NCI-H2196 treated with DMSO at 0.1 percent for 48 hours (cell line): Measurements from ENCODE around the gene TAAR6.
"Not testable (repeated sequence)": the region's sequence is repeated elsewhere in the genome, so short reads cannot be mapped to it uniquely, and the experiment has no call there.

Experiments used
- DNase-seq: peaks from one replicate; lab custom pipeline; 2025; ENCODE audit not compliant: unreplicated experiment; lab: John Stamatoyannopoulos, UW

TAAR6 gene

GRCh38 chr6:132570221-132570777, at the start of gene TAAR6:
TSS of gene TAAR6 (plus strand) at chr6:132570322. CDS start at chr6:132570322, 0 bp downstream.
- DNase-seq: no peak

- no peak for DNase-seq
These were observed 49.2 kb upstream of the TAAR6 start for GRCh38 chr6:132520953-132521352.

- DNase-seq: no peak
These were observed 45.5 kb upstream of the TAAR6 start for GRCh38 chr6:132524646-132525045.

DNA sequence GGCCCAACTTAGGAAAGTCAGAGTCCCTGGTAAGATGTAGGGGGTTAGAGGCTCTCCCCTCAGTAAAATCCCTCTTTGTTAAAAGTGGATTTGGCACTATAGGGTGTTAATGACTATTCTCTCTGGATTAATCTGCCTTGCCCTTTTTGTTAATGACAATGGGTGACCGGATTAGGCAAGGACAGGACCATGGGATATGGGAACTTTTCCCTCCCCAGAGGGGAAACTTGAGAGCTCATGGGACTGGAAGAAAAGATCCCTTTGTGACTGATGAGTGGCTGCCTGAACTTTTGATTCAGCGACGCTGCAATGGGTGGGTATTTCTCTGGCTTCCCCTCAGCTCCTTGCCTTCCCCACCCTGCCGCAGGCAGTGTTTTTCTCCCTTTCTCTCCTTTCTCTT, 44.3 kb upstream of the TAAR6 start:
- DNase-seq: no peak

GRCh38 chr6:132526461-132526860, 43.7 kb upstream of the TAAR6 start:
- DNase-seq: no peak

- DNase-seq: no peak
These were observed 42.3 kb upstream of the TAAR6 start for GRCh38 chr6:132527791-132528190.

DNA sequence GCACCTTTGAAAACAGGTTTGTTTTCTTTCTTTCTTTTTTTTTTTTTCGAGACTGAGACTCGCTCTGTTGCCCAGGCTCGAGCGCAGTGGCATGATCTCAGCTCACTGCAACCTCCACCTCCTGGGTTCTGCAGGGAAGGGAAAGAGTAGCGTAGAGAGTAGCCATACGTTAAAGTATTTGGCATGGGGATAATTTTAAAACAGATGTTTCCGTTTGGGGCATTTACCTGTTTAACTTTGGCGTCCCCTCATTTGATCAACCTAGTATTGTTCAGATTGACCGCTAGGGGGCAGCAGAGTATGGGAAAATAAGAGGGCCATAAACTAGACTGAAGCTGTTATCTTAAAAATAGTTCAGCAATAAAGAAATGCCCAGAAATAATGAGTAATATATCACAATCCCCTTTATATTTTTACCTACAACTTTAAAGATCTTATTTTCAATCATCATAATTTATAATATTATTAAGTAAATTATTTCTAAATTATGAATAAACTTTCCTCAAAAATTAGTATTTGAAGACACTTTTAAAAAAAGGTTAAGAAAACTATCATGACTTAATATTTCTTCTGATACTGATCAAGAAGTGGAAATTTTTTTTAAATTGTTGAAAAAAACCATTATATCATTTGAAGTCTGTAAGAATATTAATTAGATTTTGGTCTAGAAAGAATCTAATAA, 39.7 kb upstream of the TAAR6 start:
- DNase-seq: peak; percentile 38

- DNase-seq: not testable (repeated sequence)
These were observed 35.6 kb upstream of the TAAR6 start for GRCh38 chr6:132534546-132534945.

DNA sequence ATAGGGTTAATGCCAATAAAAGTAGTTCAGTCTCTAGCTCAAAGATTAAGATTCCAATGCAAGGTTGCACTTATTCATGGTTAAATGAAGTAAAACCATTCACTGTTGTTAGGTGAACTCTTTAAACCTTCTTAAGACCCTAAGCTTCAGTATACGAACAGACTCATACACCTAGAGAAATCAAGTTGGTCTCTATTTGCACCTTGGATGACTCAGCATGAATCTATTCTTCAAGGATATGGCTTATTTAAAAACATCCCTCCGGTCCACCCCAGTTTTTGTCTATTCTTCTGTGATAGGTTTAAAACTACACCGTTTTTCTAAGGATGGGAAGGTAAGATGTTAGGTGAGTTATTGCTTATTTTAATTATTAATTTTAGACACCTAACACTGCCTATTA, 33.0 kb upstream of the TAAR6 start:
- no peak for DNase-seq

GRCh38 chr6:132537977-132538376, 32.1 kb upstream of the TAAR6 start, which contains the start of gene TAAR9:
TSS of gene TAAR9 (plus strand) at chr6:132538277. CDS start at chr6:132538290, 13 bp downstream.
- DNase-seq: no peak

GRCh38 chr6:132544826-132545225, 25.3 kb upstream of the TAAR6 start:
- no peak for DNase-seq

DNA sequence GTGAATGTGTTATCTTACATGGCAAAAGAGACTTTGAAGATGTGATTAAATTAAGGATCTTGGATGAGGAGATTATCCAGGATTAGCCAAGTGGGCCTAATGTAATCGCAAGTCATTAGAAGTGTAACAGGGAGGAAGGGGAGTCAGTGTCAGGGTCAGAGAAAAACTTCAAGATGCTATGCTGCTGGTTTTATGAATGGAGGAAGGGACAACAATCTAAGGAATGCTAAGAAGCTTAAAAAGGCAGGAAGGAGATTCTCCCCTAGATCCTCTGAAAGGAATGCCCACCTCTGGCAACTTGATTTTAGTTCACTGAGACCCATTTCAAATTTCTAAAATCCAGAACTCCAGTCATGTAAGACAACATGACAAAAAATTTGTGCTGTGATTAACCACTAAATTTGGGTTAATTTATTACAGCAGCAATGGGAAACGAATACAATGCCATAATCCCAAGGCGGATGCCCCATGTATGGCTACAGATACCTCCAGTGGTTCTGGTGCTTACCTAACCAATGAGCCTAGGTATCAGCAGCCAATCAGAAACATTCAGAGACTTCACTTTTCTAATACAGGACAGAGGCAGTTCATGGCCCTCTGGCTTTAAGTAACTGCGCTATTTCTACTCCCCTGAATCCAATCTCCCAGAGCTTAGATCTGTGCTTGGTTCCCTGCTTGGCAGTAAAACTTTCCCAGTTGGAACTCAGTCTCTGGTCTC, 21.2 kb upstream of the TAAR6 start:
- no peak for DNase-seq

DNA sequence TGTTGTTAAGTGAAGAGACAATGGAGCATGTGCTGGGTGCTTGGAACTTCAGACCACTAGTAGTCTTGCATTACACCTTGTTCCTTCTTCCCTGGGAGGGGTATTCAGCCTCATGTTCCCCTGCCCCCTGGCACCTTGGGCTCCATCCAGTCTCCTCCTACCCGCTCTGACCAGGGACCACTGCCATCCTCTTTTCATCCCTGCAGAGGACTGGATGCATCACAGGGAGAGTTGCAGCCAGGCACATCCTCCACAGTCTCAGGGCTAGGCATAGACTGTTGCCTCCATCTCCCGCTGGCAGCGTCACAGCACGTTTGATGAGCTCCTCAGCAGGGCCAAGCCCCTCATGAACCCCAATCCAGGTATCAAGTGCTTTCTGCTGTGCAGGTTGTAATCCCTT, 18.9 kb upstream of the TAAR6 start:
- no peak for DNase-seq

DNA sequence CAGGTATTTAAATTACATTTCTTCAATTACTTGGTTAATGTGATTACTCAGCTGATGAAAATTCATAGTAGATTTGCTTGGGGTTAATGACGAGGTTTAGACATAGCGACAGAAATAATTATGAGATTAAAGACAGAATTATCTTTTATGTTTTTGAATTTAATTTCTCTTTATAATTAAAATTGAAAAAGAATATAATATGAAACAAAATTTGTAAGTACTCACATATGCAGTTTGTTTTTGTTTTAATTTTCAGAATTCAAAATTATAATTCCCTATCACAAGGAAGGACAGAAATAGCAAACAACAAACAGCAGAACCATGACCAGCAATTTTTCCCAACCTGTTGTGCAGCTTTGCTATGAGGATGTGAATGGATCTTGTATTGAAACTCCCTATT, 17.8 kb upstream of the TAAR6 start, which contains the start of gene TAAR8:
TSS of gene TAAR8 (plus strand) at position 301 of the 400 bp plus-strand sequence. CDS start at position 322, 21 bp downstream.
- no peak for DNase-seq

DNA sequence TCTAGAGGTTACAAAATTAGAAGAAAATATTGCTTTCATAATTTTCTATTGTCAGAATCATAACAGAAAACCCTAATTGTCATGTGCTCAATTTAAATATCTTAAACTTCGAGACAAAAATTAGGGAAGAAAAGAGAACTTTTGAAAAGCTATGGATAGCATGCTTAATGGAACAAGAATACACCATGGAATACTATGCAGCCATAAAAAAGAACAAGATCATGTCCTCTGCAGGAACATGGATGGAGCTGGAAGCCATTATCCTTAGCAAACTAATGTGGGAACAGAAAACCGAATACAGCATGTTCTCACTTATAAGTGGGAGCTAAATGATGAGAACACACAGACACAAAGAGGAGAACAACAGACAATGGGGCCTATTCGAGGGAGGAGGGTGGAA, 10.0 kb upstream of the TAAR6 start:
- not testable (repeated sequence) for DNase-seq

DNA sequence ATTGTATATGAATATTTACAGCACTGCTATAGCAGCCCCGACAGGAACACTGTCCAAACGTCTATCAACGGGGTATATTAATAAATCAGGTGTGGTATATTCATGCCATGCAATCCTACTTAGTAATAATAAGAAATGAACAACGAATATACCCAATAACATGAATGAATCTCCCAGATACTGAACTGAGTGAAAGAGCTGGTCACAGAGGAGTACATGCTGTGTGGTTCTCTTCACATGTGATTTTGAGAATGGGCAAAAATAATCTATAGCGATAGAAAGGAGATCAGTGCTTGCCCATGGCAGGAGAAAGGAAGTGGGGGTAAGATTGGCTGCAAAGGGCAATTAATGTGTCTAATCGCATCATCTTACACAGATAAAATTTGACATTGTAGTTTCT, 3.7 kb upstream of the TAAR6 start:
- no peak for DNase-seq

DNA sequence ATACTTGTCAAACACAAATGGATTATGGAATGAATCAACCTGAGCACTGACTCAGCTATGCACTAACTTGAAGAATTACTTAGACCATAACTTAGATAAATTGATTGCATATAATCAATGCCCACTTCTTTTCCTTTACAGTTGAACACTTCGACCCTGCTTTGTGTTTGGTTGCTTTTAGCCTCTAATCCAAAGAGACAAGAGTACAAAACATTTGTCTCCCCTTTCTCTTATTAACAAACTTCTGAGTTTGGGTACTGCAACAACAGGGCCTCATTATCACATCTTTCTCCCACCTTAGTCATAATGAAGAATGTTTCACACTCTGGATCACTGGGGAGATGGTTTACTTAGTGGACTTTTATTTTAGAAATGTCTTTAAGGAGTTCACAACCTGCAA, 2.6 kb upstream of the TAAR6 start:
- no peak for DNase-seq

DNA sequence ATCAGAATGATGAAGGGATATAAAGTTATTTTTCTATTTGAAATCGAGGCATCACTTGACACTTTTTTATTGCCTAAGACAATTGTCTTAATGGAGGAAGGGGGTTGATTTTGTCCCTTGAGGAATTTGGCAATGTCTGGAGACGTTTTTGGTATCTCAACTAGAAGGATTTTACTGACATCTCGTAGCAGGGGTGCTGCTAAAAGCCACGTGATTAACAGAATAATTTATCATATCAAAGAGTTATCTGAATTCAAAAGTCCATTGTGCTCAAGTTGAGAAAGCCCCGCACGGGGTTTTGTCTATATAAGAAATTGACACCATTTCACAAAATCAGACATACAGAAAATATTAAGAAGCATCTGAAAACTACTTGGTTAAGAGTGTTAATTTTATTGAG, 1.5 kb upstream of the TAAR6 start:
- DNase-seq: no peak

DNA sequence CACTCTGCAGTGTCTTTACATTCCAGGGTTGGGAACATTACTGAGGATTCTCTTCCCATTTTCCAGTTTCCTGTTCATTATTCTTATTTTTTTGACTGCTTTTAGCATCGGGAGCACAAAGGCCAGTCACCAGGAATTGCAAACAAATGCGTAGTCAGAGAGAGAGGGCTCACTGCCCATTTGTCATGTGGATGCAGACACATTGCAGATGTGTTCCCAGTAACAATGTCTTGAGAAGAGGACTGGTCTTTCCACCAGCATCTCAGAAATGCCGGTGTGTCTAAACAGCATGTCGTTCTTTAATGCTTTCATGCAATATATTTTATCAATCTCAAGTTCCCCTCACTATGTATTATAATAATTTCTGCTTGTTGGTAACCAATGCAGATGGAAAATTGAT, 952 bp upstream of the TAAR6 start:
- no peak for DNase-seq

GRCh38 chr6:132571774-132572173, 1.7 kb downstream of the TAAR6 start:
- DNase-seq: no peak

DNA sequence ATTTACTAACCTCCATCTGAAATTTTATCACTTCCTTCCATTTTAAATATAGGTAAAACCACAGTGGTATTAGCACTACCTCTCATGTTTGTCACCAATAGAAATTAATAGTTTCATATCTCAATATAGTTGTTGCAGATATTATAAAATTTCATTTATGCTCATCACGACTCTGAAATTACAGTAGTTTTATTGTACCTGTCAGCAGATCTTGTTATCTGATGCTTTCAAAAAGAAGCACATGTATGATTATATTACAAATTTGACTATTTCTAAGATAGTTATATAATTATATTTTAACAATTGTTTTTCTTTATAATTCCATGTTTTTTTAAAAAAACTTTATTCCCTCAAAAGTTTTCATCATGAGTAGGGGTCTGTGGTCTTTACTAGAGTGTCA, 14.6 kb downstream of the TAAR6 start:
- DNase-seq: no peak

GRCh38 chr6:132587424-132587823, 17.3 kb downstream of the TAAR6 start:
- no peak for DNase-seq
